NCI-H2107 treated with DMSO at 0.1 percent for 48 hours (cell line): Measurements from ENCODE around the gene PRMT7.

Experiments used
- DNase-seq: peaks from one replicate; lab custom pipeline; 2025; ENCODE audit not compliant: unreplicated experiment; lab: John Stamatoyannopoulos, UW

Gene PRMT7

DNA sequence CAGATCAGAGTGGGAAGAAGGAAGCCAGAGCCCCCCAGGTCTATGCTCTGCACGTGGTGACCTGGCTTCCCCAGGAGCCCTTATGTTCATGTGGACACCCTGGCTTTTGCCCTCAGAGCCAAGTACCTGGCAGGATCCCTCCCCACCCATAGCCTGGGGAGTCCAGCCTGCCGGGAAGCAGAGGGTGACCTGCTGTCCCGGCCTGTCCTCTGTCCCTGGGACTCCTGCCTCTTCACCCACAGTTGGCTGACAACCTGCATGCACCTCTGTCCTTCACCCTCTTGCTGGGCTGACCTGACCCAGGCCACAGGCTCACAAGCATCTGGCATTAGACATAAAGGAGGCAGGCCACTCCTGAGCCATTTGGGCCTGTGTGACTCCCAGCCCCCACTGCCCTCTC lies 77.3 kb downstream of the PRMT7 start:
- DNase-seq: no peak

GRCh38 chr16:68389006-68389405 lies 78.2 kb downstream of the PRMT7 start:
- no peak for DNase-seq

DNA sequence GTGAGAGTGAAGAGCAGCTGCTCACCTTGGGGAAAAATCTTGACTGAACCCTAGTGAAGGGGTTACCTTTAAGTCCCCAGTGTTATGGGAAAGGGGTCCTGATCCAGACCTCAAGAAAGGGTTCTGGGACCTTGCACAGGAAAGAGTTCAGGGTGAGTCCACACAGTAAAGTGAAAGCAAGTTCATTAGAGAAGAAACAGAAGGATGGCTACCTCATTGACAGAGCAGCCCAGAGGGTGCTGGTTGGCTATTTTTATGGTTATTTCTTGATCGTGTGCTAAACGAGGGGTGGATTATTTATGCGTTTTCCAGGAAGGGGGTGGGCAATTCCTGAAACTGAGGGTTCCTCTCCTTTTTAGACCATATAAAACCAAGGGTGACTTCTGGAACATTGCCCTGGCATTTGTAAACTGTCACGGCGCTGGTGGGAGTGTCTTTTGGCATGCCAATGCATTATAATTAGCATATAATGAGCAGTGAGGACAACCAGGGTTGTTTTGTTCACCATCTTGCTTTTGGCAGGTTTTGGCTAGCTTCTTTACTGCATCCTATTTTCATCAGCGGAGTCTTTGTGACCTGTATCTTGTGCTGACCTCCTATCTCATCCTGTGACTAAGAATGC lies 79.0 kb downstream of the PRMT7 start:
- DNase-seq: no peak

DNA sequence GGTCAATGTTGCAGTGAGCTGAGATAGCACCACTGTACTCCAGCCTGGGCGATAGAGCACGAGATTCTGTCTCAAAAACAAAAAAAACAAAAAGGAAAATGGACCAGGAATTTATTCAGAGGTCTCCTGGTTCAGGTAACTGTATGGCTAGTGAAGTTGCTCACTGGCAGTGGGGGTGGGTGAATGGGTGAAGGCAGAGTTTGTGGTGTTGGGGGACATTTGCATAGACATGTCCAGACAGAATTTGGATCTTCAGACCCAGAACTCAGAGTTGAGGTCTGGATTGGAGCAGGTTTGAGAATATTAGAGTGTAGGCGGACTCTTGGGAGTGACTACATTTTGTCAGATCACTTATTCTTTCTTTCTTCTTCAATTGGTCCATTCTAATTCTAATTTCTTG lies 82.5 kb downstream of the PRMT7 start:
- no peak for DNase-seq

- no peak for DNase-seq
Measured at GRCh38 chr16:68395167-68395786, 84.5 kb downstream of the PRMT7 start.

DNA sequence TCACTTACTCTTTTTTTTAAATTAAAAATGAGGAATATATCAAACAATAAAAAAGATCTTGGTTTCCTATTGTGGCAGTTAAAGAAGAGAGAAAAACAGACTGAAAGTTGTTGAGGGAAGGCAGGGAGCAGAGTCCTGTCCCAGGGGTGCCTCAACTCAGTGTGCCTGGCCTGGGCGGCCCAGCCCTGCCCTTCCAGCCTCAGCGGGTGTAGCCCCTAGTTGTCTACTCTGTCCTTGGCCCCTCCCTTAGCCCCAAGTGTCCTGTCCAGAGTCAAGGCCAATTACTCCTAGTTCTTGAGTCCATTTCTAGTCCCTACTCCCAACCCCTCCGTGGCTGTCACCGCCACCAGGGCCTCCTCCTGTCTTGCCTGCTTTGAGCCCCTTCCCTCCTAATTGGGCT lies 85.0 kb downstream of the PRMT7 start:
- no peak for DNase-seq

- DNase-seq: no peak
Measured at GRCh38 chr16:68396481-68396880, 85.7 kb downstream of the PRMT7 start.

- DNase-seq: no peak
Measured at GRCh38 chr16:68397710-68398201, 86.9 kb downstream of the PRMT7 start.

- no peak for DNase-seq
Measured at GRCh38 chr16:68399456-68399855, 88.6 kb downstream of the PRMT7 start.

DNA sequence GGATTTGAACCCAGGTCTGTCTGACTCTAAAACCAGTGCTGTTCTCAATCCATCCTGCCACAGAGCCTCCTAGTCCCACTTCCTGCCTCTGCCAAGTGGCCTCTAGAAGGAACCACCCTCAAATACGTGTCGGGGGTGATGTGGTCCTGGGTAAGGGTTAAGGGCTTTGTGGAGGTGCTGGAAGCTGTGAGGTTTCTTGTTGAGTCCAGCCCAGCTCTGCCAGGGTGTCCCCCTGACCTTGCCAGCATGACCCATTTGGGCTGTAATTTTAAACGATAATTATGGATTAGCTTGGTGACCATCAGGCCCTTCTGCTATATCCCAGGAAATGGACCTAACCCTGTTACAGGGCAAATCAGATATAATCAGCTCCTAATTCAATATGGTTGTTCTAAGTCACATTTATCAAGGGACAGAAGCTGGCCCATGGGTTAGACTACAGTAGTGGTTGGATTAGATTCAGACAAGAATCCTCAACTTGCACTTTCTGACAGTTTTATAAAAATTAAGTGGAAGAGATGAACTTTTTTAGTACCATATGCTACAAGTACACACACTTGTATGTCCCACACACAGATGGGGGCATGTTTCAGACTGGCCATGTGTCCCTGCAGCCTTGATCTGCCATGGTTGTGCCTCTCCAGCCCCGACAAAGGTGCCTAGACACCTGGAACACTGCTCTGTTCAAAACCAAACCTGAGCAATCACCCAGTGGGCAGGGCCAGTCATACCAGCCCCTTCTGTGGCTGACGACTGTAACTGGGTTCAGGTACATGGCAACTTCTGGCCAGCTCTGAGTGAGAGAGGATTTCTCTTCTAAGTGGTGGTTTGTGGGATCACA lies 89.5 kb downstream of the PRMT7 start:
- DNase-seq: no peak

DNA sequence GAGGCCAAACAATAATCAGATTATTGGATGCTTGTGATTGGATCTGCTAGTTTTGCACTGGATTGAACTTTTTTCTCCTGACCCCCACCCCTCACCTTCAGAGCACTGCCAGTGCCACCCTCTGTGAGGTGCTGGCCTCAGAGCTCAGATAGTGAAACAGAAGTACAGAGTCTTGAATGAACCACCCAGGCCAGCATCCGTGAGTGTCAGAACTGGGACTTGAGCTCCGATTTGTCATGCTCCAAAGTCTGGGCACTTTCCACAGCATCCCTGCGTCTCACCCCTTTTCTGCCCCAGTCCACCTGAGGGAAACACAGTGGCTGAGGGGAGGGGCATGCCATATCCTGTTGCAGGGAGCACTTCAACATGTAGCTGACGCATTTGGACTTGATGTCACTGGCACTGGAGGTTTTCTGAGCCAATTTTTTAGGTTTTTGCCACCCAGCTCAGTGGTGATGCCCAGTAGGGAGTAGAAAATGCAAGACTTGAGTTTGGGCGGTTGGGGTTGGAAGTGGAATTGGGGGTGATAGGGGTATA lies 90.2 kb downstream of the PRMT7 start:
- DNase-seq: no peak

GRCh38 chr16:68401871-68402747 lies 91.3 kb downstream of the PRMT7 start:
- no peak for DNase-seq

GRCh38 chr16:68402748-68403040 lies 91.9 kb downstream of the PRMT7 start:
- no peak for DNase-seq

DNA sequence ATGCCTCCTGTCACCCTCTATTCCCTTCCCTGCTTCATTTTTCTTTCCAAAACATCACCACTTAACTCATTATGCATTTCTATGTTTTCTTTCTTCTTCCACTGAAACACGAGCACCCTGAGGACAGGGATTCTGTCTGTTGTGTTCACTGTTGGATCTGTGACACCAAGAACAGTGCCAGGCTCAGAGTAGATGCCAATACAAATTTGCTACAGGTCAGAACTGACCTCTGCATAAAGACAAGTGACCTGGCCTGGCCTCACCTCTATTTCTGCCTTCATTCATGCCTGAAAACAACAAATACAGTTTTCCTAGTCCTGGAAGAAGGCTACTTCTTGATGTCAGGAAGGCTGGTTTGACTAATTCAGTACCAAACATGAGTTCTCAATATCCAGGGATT lies 92.4 kb downstream of the PRMT7 start:
- DNase-seq: no peak

- no peak for DNase-seq
Measured at GRCh38 chr16:68403704-68404103, 92.9 kb downstream of the PRMT7 start.

DNA sequence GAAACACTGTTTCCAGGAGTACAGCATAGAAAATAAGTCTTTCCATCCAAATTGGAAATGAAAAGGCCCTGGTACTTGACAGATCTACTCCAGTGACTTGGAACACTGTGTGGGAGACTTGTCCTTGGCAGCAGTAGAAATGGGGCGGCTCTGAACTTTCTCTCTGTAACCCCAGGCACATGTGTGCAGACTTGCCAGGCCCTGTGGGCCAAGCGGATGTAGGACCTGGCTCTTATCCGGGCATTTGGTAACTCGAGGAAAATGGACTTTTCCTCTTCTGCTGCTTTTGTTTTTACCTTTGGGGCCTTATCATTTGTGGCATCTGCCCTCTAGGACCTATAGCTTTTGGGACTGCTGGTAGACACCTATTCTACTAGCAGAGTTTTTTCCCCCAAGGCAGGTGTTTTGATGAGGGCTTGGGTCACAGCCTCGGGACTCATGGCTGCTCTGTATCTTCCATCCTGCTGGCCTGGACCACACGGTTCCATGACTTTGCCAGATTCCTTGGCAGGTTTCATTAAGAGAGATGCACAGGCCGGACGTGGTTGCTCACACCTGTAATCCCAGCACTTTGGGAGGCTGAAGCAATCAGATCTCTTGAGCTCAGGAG lies 94.0 kb downstream of the PRMT7 start:
- no peak for DNase-seq

DNA sequence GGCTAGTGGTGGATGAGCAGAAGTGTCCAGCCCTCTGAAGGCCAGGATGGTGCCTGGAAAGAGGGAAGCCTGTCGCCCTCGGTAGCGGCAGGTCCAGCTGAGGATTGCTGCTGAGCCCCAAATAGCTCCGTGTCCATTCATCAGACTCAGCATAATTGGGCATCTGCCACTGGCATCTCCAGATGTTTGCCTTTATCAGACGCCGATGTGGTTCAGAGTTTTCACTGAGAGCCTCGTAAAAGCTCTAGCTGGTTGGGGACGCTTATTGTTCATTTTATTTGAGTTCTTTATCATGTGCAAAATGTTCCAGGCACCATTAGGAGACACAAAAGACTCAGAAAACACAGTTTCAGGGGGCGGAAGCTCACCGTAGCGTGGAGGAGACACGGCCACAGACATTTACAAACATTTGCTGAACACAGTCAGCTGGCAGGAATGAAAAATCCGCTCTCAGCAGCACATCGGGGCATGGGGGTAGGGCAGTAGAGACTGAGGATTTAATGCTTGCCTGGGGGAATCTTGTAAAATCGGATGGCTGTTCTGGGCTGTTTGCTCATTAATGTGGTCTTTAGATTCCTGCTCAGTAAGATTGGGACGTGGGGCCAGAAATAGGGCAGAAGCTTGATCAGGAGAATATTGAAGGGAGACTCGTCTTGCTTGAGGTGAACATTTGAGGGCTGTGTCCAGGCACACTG lies 95.8 kb downstream of the PRMT7 start:
- DNase-seq: no peak
